Measurements from ENCODE around the gene DST. TPM values are rescaled to one million over a fixed set of nuclear protein-coding genes. Genes with fewer than 3 reads are reported as not detected.
A peak's percentile ranks its signal among the peaks of the same experiment; 100 is the strongest.

DST gene
- total RNA-seq, 1 experiment from 2014 or later: 76.0 TPM

GRCh38 chr6:56637640-56638039 lies 5.0 kb downstream of the DST start:
- CTCF ChIA-PET: interaction anchor here (0.6 to 1.5 kb wide), 10 partner anchors 11 to 223 kb away, joined by 3 to 11 read pairs (median 4); no protein-coding TSS in a partner anchor
- no peaks in the 10 kb centered on the region for H3K27me3 ChIP-seq (replicated peaks; ENCODE audit: control insufficient read depth, insufficient read depth, low read length)
- TF ChIP-seq, protein P1, sequence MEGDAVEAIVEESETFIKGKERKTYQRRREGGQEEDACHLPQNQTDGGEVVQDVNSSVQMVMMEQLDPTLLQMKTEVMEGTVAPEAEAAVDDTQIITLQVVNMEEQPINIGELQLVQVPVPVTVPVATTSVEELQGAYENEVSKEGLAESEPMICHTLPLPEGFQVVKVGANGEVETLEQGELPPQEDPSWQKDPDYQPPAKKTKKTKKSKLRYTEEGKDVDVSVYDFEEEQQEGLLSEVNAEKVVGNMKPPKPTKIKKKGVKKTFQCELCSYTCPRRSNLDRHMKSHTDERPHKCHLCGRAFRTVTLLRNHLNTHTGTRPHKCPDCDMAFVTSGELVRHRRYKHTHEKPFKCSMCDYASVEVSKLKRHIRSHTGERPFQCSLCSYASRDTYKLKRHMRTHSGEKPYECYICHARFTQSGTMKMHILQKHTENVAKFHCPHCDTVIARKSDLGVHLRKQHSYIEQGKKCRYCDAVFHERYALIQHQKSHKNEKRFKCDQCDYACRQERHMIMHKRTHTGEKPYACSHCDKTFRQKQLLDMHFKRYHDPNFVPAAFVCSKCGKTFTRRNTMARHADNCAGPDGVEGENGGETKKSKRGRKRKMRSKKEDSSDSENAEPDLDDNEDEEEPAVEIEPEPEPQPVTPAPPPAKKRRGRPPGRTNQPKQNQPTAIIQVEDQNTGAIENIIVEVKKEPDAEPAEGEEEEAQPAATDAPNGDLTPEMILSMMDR (IDR thresholded peaks at IDR 0.05; ENCODE audit: insufficient read depth in 1 of 2, low read depth in 1 of 2, low read length in 1 of 2, severe bottlenecking in 1 of 2, unreplicated experiment in 1 of 2): peak; percentile 57 to 61
- POLR2A ChIA-PET: no interaction called here
- 0 out of 2 replicates have a peak, but pooled peaks cover 6% of the 10 kb centered on the region for H3K4me1 ChIP-seq
- no TSS peak for BruUV-seq (replicated peaks)
- no peaks in the 10 kb centered on the region for H3K9me3 Mint-ChIP-seq (ENCODE audit: unreplicated experiment)
- intact Hi-C loops (cut with micrococcal nuclease; ENCODE audit: unreplicated experiment): loop anchor here (1.0 to 2.0 kb wide), 5 partner anchors 33 to 214 kb away; no protein-coding TSS in a partner anchor
- peak in 1 of 2 experiments; percentile 47 for DNase-seq
- no peaks in the 10 kb centered on the region for H3K36me3 ChIP-seq (ENCODE audit: control insufficient read depth, insufficient read depth, low read length)
- H3K9me3 ChIP-seq: no peaks in the 10 kb centered on the region
- no peak overlapping the region for H3K4me3 Mint-ChIP-seq (ENCODE audit: unreplicated experiment)
- peaks cover 7% of the 10 kb centered on the region for H3K4me1 Mint-ChIP-seq (ENCODE audit: low read depth, unreplicated experiment)
- H3K27me3 Mint-ChIP-seq (ENCODE audit: insufficient read depth, unreplicated experiment): no peaks in the 10 kb centered on the region
- no peak overlapping the region for H3K4me3 ChIP-seq (ENCODE audit: low read depth, low read length)
- peaks cover 29% of the 10 kb centered on the region for H3K36me3 Mint-ChIP-seq (ENCODE audit: insufficient read depth, unreplicated experiment)
- no peak overlapping the region for H3K27ac Mint-ChIP-seq (ENCODE audit: unreplicated experiment)

- Mint-ChIP-seq H3K27ac (ENCODE audit: unreplicated experiment) (no peak overlapping the region), H3K36me3 (ENCODE audit: insufficient read depth, unreplicated experiment) (peaks cover 6% of the 10 kb centered on the region), H3K4me3 (ENCODE audit: unreplicated experiment) (no peak overlapping the region), H3K27me3 (ENCODE audit: insufficient read depth, unreplicated experiment) (no peaks in the 10 kb centered on the region), H3K4me1 (ENCODE audit: low read depth, unreplicated experiment) (peaks cover 13% of the 10 kb centered on the region), H3K9me3 (ENCODE audit: unreplicated experiment) (no peaks in the 10 kb centered on the region)
- no peaks in the 10 kb centered on the region for H3K27me3 ChIP-seq (replicated peaks; ENCODE audit: control insufficient read depth, insufficient read depth, low read length)
- intact Hi-C loops (cut with micrococcal nuclease; ENCODE audit: unreplicated experiment): no loop called here
- peaks cover 11% of the 10 kb centered on the region for H3K4me1 ChIP-seq
- ChIA-PET CTCF (no interaction called here), POLR2A (no interaction called here)
- H3K36me3 ChIP-seq (ENCODE audit: control insufficient read depth, insufficient read depth, low read length): no peaks in the 10 kb centered on the region
- H3K9me3 ChIP-seq: no peaks in the 10 kb centered on the region
- TF ChIP-seq, protein P1 (IDR thresholded peaks at IDR 0.05; ENCODE audit: insufficient read depth in 1 of 2, low read depth in 1 of 2, low read length in 1 of 2, severe bottlenecking in 1 of 2, unreplicated experiment in 1 of 2): no peak
- no peak for DNase-seq
- BruUV-seq (replicated peaks): no TSS peak
- no peak overlapping the region for H3K4me3 ChIP-seq (ENCODE audit: low read depth, low read length)
These were observed 14.6 kb downstream of the DST start for GRCh38 chr6:56628105-56628504.

DNA sequence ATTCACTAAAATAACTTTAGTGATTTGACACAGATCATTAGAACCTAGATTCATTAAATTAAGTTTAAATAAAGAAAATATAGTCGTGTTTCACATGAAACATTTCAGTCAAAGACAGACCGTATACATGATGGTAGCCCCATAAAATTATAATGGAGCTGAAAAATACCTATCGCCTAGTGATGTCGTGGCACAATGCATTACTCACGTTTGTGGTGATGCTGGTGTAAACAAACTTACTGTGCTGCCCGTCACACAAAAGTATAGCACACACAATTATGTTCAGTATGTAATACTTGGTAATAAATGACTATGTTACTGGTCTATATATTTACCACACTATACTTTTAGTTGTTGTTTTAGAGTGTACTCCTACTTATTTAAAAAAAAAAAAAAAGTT lies 17.3 kb downstream of the DST start:
- CTCF ChIA-PET: no interaction called here
- Mint-ChIP-seq H3K36me3 (ENCODE audit: insufficient read depth, unreplicated experiment) (peaks cover 6% of the 10 kb centered on the region), H3K4me3 (ENCODE audit: unreplicated experiment) (no peak overlapping the region), H3K4me1 (ENCODE audit: low read depth, unreplicated experiment) (peaks cover 13% of the 10 kb centered on the region), H3K27ac (ENCODE audit: unreplicated experiment) (no peak overlapping the region), H3K9me3 (ENCODE audit: unreplicated experiment) (no peaks in the 10 kb centered on the region), H3K27me3 (ENCODE audit: insufficient read depth, unreplicated experiment) (no peaks in the 10 kb centered on the region)
- Histone ChIP-seq H3K36me3 (ENCODE audit: control insufficient read depth, insufficient read depth, low read length) (no peaks in the 10 kb centered on the region), H3K9me3 (no peaks in the 10 kb centered on the region), H3K4me3 (ENCODE audit: low read depth, low read length) (no peak overlapping the region), H3K4me1 (peaks cover 11% of the 10 kb centered on the region), H3K27me3 (replicated peaks; ENCODE audit: control insufficient read depth, insufficient read depth, low read length) (no peaks in the 10 kb centered on the region)
- DNase-seq: no peak
- BruUV-seq (replicated peaks): no TSS peak
- TF ChIP-seq, protein P1 (IDR thresholded peaks at IDR 0.05; ENCODE audit: insufficient read depth in 1 of 2, low read depth in 1 of 2, low read length in 1 of 2, severe bottlenecking in 1 of 2, unreplicated experiment in 1 of 2): no peak
- POLR2A ChIA-PET: no interaction called here
- intact Hi-C loops (cut with micrococcal nuclease; ENCODE audit: unreplicated experiment): no loop called here

All from Caco-2 (cell line).